ENCODE results near the gene NR2F2.

DNA sequence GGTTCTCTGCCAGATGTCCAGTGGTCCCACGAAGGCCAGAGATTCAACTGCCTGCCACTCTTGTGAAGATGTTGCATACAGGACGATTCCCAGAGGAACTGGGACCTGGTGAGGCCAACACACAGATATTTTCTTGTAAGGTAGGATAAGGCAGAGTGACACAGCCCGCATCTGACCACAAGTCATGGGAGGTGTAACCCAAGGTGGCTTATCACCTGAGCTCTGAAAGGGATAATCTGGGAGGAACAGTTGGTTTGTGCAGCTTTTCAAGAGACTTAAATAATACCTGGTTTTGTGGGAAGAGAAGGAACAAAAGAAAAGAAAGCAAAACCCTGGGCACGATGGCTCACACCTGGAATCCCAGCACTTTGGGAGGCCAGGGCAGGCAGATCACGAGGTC lies 39.8 kb upstream of the NR2F2 start:
- TF ChIP-seq POLR2AphosphoS5 (IDR thresholded peaks at IDR 0.05), result no peak
- no peak for TF ChIP-seq EP300 (IDR thresholded peaks at IDR 0.05)
- TF ChIP-seq, protein P1, sequence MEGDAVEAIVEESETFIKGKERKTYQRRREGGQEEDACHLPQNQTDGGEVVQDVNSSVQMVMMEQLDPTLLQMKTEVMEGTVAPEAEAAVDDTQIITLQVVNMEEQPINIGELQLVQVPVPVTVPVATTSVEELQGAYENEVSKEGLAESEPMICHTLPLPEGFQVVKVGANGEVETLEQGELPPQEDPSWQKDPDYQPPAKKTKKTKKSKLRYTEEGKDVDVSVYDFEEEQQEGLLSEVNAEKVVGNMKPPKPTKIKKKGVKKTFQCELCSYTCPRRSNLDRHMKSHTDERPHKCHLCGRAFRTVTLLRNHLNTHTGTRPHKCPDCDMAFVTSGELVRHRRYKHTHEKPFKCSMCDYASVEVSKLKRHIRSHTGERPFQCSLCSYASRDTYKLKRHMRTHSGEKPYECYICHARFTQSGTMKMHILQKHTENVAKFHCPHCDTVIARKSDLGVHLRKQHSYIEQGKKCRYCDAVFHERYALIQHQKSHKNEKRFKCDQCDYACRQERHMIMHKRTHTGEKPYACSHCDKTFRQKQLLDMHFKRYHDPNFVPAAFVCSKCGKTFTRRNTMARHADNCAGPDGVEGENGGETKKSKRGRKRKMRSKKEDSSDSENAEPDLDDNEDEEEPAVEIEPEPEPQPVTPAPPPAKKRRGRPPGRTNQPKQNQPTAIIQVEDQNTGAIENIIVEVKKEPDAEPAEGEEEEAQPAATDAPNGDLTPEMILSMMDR (IDR thresholded peaks at IDR 0.05), result no peak

All from esophagus muscularis mucosa (tissue), 4 donors.